Colonic mucosa (tissue), 4 donors: Measurements from ENCODE around the gene ARHGEF19. TPM values are rescaled to one million over a fixed set of nuclear protein-coding genes. Genes with fewer than 3 reads are reported as not detected.
"Not testable (repeated sequence)": the region's sequence is repeated elsewhere in the genome, so short reads cannot be mapped to it uniquely, and the experiment has no call there.

ENCODE experiments used
- DNase-seq: peaks from one replicate; pipeline ENCODE4 v3.0.0-alpha.2; 2020
- H3K27ac ChIP-seq: fragments of 200-600 bp; one replicate; pipeline ENCODE4 v1.8.0; 2021
- H3K27me3 ChIP-seq: fragments of 200-600 bp; one replicate; pipeline ENCODE4 v1.8.0; 2021
- H3K36me3 ChIP-seq: fragments of 200-600 bp; one replicate; pipeline ENCODE4 v1.8.0; 2021
- H3K4me1 ChIP-seq: fragments of 200-600 bp; one replicate; pipeline ENCODE4 v1.8.0; 2021; ENCODE audit warnings: mild to moderate bottlenecking
- H3K4me3 ChIP-seq: fragments of 200-600 bp; one replicate; pipeline ENCODE4 v1.8.0; 2021
- H3K9ac ChIP-seq, 2 donors: one replicate each; pipeline ENCODE4 v1.7.0; 2013; ENCODE audit warnings: control low read depth in 2 of 2, low read depth in 2 of 2, low read length in 2 of 2
- H3K9me3 ChIP-seq: fragments of 200-600 bp; one replicate; pipeline ENCODE4 v1.8.0; 2021
- intact Hi-C: fragments of 100-400 bp; cut with DNase I; formaldehyde crosslinking; loops from one replicate; pipeline ENCODE4 v1.14.1; 2022
- total RNA-seq, 2 donors: library from RNA; stranded (reverse); fragmentation: NEBNext Ultra II Directional in 1 of 2; extraction: Animal tissue kit (Norgen Biotek cat#: 25700) in 1 of 2; gene quantifications; one replicate each; pipeline ENCODE4 v1.2.1, GENCODE V29; 2021
- TF ChIP-seq, protein P1 (sequence below): fragments of 200-600 bp; IDR thresholded peaks from one replicate; pipeline ENCODE4 v1.8.0; 2022; ENCODE audit warnings: antibody characterized with exemption, mild to moderate bottlenecking
- donor health status: healthy.
- donor health status: DM: no; HTN: no; CAD: no.
- donor health status: DM: no; HTN: no; CAD: no.

Gene ARHGEF19
- total RNA-seq, 2 donors from 2014 or later = 5.8 to 9.0 TPM

- intact Hi-C loops = loop anchor here (5.0 kb wide), 1 partner anchor 43 kb away; no protein-coding TSS in a partner anchor
- H3K27ac ChIP-seq = no peak overlapping the region
- no peak for DNase-seq
- H3K9me3 ChIP-seq = no peaks in the 10 kb centered on the region
- H3K36me3 ChIP-seq = no peaks in the 10 kb centered on the region
- no peak overlapping the region for H3K4me3 ChIP-seq
- H3K27me3 ChIP-seq = no peaks in the 10 kb centered on the region
- no peaks in the 10 kb centered on the region for H3K4me1 ChIP-seq
- TF ChIP-seq, protein P1, sequence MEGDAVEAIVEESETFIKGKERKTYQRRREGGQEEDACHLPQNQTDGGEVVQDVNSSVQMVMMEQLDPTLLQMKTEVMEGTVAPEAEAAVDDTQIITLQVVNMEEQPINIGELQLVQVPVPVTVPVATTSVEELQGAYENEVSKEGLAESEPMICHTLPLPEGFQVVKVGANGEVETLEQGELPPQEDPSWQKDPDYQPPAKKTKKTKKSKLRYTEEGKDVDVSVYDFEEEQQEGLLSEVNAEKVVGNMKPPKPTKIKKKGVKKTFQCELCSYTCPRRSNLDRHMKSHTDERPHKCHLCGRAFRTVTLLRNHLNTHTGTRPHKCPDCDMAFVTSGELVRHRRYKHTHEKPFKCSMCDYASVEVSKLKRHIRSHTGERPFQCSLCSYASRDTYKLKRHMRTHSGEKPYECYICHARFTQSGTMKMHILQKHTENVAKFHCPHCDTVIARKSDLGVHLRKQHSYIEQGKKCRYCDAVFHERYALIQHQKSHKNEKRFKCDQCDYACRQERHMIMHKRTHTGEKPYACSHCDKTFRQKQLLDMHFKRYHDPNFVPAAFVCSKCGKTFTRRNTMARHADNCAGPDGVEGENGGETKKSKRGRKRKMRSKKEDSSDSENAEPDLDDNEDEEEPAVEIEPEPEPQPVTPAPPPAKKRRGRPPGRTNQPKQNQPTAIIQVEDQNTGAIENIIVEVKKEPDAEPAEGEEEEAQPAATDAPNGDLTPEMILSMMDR = no peak
- H3K9ac ChIP-seq = no peak overlapping the region
Observed at GRCh38 chr1:16199157-16199501, 13.3 kb downstream of the ARHGEF19 start.

- Histone ChIP-seq H3K27me3 (no peaks in the 10 kb centered on the region), H3K9ac (no peak overlapping the region), H3K9me3 (no peaks in the 10 kb centered on the region), H3K4me1 (no peaks in the 10 kb centered on the region), H3K36me3 (no peaks in the 10 kb centered on the region), H3K27ac (no peak overlapping the region), H3K4me3 (no peak overlapping the region)
- no peak for DNase-seq
- TF ChIP-seq, protein P1 = no peak
- intact Hi-C loops = loop anchor here (5.0 kb wide), 1 partner anchor 44 kb away; no protein-coding TSS in a partner anchor
Observed at GRCh38 chr1:16198444-16199156, 13.9 kb downstream of the ARHGEF19 start.

DNA sequence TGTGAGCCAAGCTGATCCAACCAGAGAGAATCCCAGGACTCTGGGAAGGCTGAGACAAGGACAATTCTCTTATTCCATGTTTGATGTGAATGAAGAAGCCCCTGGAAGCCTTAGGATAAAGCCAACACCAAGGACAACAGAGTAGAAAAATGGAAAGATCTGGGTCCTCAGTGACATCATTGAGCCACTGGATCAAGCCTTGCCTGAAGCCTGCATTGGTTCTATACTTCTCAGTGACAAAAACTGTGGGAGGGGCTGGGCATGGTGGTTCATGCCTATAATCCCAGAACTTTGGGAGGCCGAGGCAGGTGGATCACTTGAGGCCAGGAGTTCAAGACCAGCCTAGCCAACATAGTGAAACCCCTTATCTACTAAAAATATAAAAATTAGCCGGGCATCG lies 15.6 kb downstream of the ARHGEF19 start:
- Histone ChIP-seq H3K9ac (no peak overlapping the region), H3K27ac (no peak overlapping the region), H3K4me1 (no peaks in the 10 kb centered on the region), H3K9me3 (no peaks in the 10 kb centered on the region), H3K4me3 (no peak overlapping the region), H3K27me3 (no peaks in the 10 kb centered on the region), H3K36me3 (no peaks in the 10 kb centered on the region)
- TF ChIP-seq, protein P1 = no peak
- intact Hi-C loops = loop anchor here (5.0 kb wide), 1 partner anchor 45 kb away; no protein-coding TSS in a partner anchor
- DNase-seq = no peak

- H3K36me3 ChIP-seq, H3K27ac ChIP-seq, H3K4me1 ChIP-seq, H3K27me3 ChIP-seq, H3K4me3 ChIP-seq, H3K9ac ChIP-seq, H3K9me3 ChIP-seq, DNase-seq: not testable (repeated sequence)
- intact Hi-C loops = loop anchor here (5.0 kb wide), 1 partner anchor 46 kb away; no protein-coding TSS in a partner anchor
Observed at GRCh38 chr1:16196139-16196538, 16.3 kb downstream of the ARHGEF19 start.

DNA sequence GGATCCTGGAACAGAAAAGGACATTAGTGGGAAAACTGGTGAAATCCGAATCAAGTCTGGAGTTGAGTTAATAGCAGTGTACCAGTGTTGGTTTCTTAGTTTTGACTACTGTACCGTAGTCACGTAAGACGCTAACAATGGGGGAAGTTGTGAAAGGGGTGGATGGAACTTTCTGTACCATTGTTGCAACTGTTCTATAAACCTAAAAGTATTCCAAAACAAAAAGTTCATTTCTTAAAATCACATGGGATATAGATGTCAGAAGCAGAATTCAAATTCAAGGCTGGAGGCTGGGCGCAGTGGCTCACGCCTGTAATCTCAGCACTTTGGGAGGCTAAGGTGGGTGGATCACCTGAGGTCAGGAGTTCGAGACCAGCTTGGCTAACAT lies 16.9 kb downstream of the ARHGEF19 start:
- Histone ChIP-seq H3K9ac (no peak overlapping the region), H3K9me3 (no peaks in the 10 kb centered on the region), H3K27ac (no peak overlapping the region), H3K4me3 (no peak overlapping the region), H3K27me3 (no peaks in the 10 kb centered on the region), H3K36me3 (no peaks in the 10 kb centered on the region), H3K4me1 (no peaks in the 10 kb centered on the region)
- DNase-seq = no peak
- intact Hi-C loops = loop anchor here (5.0 kb wide), 1 partner anchor 47 kb away; no protein-coding TSS in a partner anchor
- TF ChIP-seq, protein P1 = no peak

DNA sequence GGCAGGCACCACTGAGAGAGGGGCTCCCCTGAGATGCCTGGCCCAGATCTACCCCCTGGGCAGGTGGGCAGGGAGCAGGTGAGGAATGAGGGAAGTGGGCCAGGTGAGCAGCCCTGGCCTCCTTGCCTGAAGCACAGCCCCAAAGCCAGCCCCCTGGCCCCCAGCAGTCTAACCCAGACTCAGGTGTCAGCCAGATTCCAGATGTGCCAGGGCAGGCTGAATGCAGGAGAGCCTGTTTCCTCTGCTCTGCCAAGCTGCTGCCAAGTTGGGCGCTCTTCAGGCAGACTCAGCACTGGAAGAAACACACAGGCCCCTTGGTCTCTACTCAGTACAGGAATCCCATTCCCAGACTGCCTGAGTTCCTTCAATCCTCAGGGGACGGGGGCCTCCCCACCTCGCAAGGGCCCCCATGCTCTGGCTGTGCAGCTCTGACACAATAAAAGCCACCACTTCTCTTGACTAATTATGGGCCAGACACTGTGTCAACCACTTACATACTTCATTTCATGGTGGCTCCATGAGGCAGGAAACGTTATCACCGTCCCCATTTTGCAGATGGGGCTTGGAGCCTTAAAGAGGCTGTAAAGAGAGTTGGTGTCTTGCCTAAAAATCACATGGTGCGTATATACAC lies 20.4 kb downstream of the ARHGEF19 start:
- Histone ChIP-seq H3K27ac (no peak overlapping the region), H3K4me3 (no peak overlapping the region), H3K27me3 (no peaks in the 10 kb centered on the region), H3K9ac (no peak overlapping the region), H3K36me3 (no peaks in the 10 kb centered on the region), H3K4me1 (no peaks in the 10 kb centered on the region), H3K9me3 (no peaks in the 10 kb centered on the region)
- TF ChIP-seq, protein P1 = no peak
- intact Hi-C loops = no loop called here
- DNase-seq = no peak
